GM23248 (cell line): ENCODE measurements around the gene KLHL30.

ENCODE experiments used
- EZH2 ChIP-seq: fragments of 200-600 bp; sonication (generic); IDR thresholded peaks from 2 replicates; pipeline ENCODE4 v1.6.1; 2018; ENCODE audit warnings: antibody characterized with exemption, mild to moderate bottlenecking; ENCODE audit not compliant: insufficient read depth, poor library complexity, severe bottlenecking
- EZH2phosphoT487 ChIP-seq: fragments of 200-600 bp; sonication (generic); IDR thresholded peaks from 2 replicates; pipeline ENCODE4 v1.6.1; 2018; ENCODE audit warnings: antibody characterized with exemption, moderate library complexity, mild to moderate bottlenecking, low read depth; ENCODE audit not compliant: insufficient read depth

GRCh38 chr2:238097988-238098871, 40.2 kb upstream of the KLHL30 start:
- no peak for TF ChIP-seq EZH2
- no peak for TF ChIP-seq EZH2phosphoT487
